Measurements from ENCODE around the gene TMEM61.
"Not testable (repeated sequence)": the region's sequence is repeated elsewhere in the genome, so short reads cannot be mapped to it uniquely, and the experiment has no call there.

GRCh38 chr1:55024163-55024562 lies 43.7 kb downstream of the TMEM61 start:
- TF ChIP-seq ZFP30 (CRISPR knock-in tag; IDR thresholded peaks at IDR 0.05); TCF4 (CRISPR knock-in tag; IDR thresholded peaks at IDR 0.05; ENCODE audit: borderline replicate concordance); ESRRG (CRISPR knock-in tag; IDR thresholded peaks at IDR 0.05); SNAI2 (CRISPR knock-in tag; IDR thresholded peaks at IDR 0.05); ZC3H10 (CRISPR knock-in tag; IDR thresholded peaks at IDR 0.05); ZNF70 (CRISPR knock-in tag; IDR thresholded peaks at IDR 0.05); ZNF565 (CRISPR knock-in tag; conservative IDR thresholded peaks at IDR 0.05; ENCODE audit: low read depth); CSRNP3 (CRISPR knock-in tag; IDR thresholded peaks at IDR 0.05); ZFP3 (CRISPR knock-in tag; IDR thresholded peaks at IDR 0.05); CREB5 (CRISPR knock-in tag; IDR thresholded peaks at IDR 0.05; ENCODE audit: low read depth); PATZ1 (CRISPR knock-in tag; IDR thresholded peaks at IDR 0.05; ENCODE audit: borderline replicate concordance); ZNF8 (CRISPR knock-in tag; IDR thresholded peaks at IDR 0.05): not testable (repeated sequence)
